ENCODE measurements around the gene ME3. TPM values are rescaled to one million over a fixed set of nuclear protein-coding genes. Genes with fewer than 3 reads are reported as not detected.

ME3 gene
- total RNA-seq, 4 donors from 2014 or later, result 30.8 to 54.6 (median 36.7) TPM

DNA sequence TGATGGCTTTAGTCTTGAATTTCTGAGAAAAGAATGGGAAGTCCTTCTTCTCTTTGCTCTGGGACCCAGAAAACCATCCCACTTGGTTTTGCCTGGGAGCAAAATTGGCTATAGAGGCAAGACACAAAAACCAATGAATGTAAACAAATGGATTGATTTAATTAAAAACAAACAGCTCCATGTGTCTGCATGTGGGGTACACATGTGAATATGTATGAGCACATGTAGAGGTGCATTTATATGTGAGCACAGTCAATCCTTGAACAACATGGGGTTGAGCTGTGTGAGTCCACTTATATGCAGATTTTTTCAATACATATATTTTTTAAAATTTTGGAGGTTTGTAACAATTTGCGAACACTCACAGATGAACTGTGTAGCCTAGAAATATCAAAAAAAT lies 210.5 kb downstream of the ME3 start:
- TF ChIP-seq CTCF (IDR thresholded peaks at IDR 0.05) (no peak), POLR2A (IDR thresholded peaks at IDR 0.05) (no peak), EP300 (IDR thresholded peaks at IDR 0.05) (no peak)
- no peak for DNase-seq (ENCODE audit: low spot score in 2 of 2)
- H3K27me3 ChIP-seq, result no peaks in the 10 kb centered on the region
- no peak overlapping the region for H3K4me3 ChIP-seq
- peaks cover 0 to 38% (median 5%) of the 10 kb centered on the region in 4 donors for H3K4me1 ChIP-seq
- peaks cover 0 to 5% (median 0%) of the 10 kb centered on the region in 3 donors for H3K36me3 ChIP-seq
- no peak overlapping the region for H3K27ac ChIP-seq
- 97 to 100% methylated on average over 1 of the region's 1 CpG for WGBS, 2 donors
- H3K9me3 ChIP-seq, result no peaks in the 10 kb centered on the region

- WGBS, 2 donors, result 46 to 73% methylated on average over 8 to 9 of the region's 9 CpGs
- peak overlapping the region in 2 of 4 donors; percentile 46 to 65 for H3K27ac ChIP-seq
- no peaks in the 10 kb centered on the region for H3K27me3 ChIP-seq
- H3K4me3 ChIP-seq, result no peak overlapping the region
- H3K4me1 ChIP-seq, result peaks cover 0 to 46% (median 5%) of the 10 kb centered on the region in 4 donors
- H3K36me3 ChIP-seq, result peaks cover 0 to 5% (median 0%) of the 10 kb centered on the region in 3 donors
- no peak for DNase-seq (ENCODE audit: low spot score in 2 of 2)
- no peak for TF ChIP-seq CTCF (IDR thresholded peaks at IDR 0.05)
- TF ChIP-seq POLR2A (IDR thresholded peaks at IDR 0.05), result no peak
- TF ChIP-seq EP300 (IDR thresholded peaks at IDR 0.05), result no peak
- no peaks in the 10 kb centered on the region for H3K9me3 ChIP-seq
Observed at GRCh38 chr11:86460461-86461385, 211.7 kb downstream of the ME3 start.

- DNase-seq (ENCODE audit: low spot score in 2 of 2), result peak in 1 of 2 donors; percentile 44
- H3K27me3 ChIP-seq, result no peaks in the 10 kb centered on the region
- WGBS, 2 donors, result 50 to 63% methylated on average over 2 to 3 of the region's 3 CpGs
- H3K4me1 ChIP-seq, result peaks cover 0 to 46% (median 5%) of the 10 kb centered on the region in 4 donors
- no peaks in the 10 kb centered on the region for H3K9me3 ChIP-seq
- no peak overlapping the region for H3K4me3 ChIP-seq
- TF ChIP-seq CTCF (IDR thresholded peaks at IDR 0.05) (no peak), EP300 (IDR thresholded peaks at IDR 0.05) (peak in 1 of 2 donors; percentile 63), POLR2A (IDR thresholded peaks at IDR 0.05) (no peak)
- peak overlapping the region in 2 of 4 donors; percentile 46 to 65 for H3K27ac ChIP-seq
- peaks cover 0 to 5% (median 0%) of the 10 kb centered on the region in 3 donors for H3K36me3 ChIP-seq
Observed at GRCh38 chr11:86459682-86460460, 212.5 kb downstream of the ME3 start.

- Histone ChIP-seq H3K27ac (peak overlapping the region in 2 of 4 donors; percentile 46 to 65), H3K9me3 (no peaks in the 10 kb centered on the region), H3K27me3 (no peaks in the 10 kb centered on the region), H3K36me3 (peaks cover 0 to 5% (median 0%) of the 10 kb centered on the region in 3 donors), H3K4me3 (no peak overlapping the region), H3K4me1 (peaks cover 0 to 46% (median 5%) of the 10 kb centered on the region in 4 donors)
- WGBS, 2 donors, result 76 to 81% methylated on average over 1 of the region's 1 CpG
- TF ChIP-seq POLR2A (IDR thresholded peaks at IDR 0.05), result no peak
- no peak for TF ChIP-seq EP300 (IDR thresholded peaks at IDR 0.05)
- TF ChIP-seq CTCF (IDR thresholded peaks at IDR 0.05), result no peak
- no peak for DNase-seq (ENCODE audit: low spot score in 2 of 2)
Observed at GRCh38 chr11:86459002-86459385, 213.4 kb downstream of the ME3 start.
